Subcutaneous adipose tissue (tissue), 4 donors: ENCODE results near the gene NDN. TPM values are rescaled to one million over a fixed set of nuclear protein-coding genes. Genes with fewer than 3 reads are reported as not detected.

Experiments
- CTCF ChIP-seq: fragments of 450-650 bp; IDR thresholded peaks from one replicate; pipeline ENCODE4 v1.5.1; 2016; ENCODE audit warnings: low read depth, mild to moderate bottlenecking, control low read depth, antibody characterized with exemption, moderate library complexity
- total RNA-seq, 4 donors: library from RNA; depleted of rRNA; stranded (reverse); fragments of >200 nt; gene quantifications; one replicate each; pipeline ENCODE4 v1.1.0, GENCODE V29; 2016

NDN gene
- total RNA-seq, 4 donors from 2014 or later, result 53.8 to 136 (median 80.8) TPM

GRCh38 chr15:23690015-23690414, 2.9 kb upstream of the NDN start:
- TF ChIP-seq CTCF, result no peak

GRCh38 chr15:23686466-23687142, 501 bp downstream of the NDN start:
- no peak for TF ChIP-seq CTCF

- TF ChIP-seq CTCF, result no peak
Measured at GRCh38 chr15:23671481-23671880, 15.6 kb downstream of the NDN start.

GRCh38 chr15:23670970-23671369, 16.1 kb downstream of the NDN start:
- TF ChIP-seq CTCF, result no peak

GRCh38 chr15:23663232-23663631, 23.9 kb downstream of the NDN start:
- TF ChIP-seq CTCF, result no peak

- no peak for TF ChIP-seq CTCF
Measured at GRCh38 chr15:23648920-23649515, 38.1 kb downstream of the NDN start.

- TF ChIP-seq CTCF, result no peak
Measured at GRCh38 chr15:23647421-23648370, 39.4 kb downstream of the NDN start, which contains the start of gene MAGEL2. TSS of gene MAGEL2 (minus strand) at chr15:23647867. CDS start at chr15:23647742, 125 bp downstream.
